SK-N-MC (cell line): Measurements from ENCODE around the gene PARD3B.

Experiments used
- EZH2 ChIP-seq: fragments of 200-600 bp; sonication (generic); IDR thresholded peaks from one replicate; pipeline ENCODE4 v1.6.1; 2017; ENCODE audit warnings: antibody characterized with exemption
- FOXP2 ChIP-seq: optimal IDR thresholded peaks from 2 replicates; pipeline ENCODE3; 2011; ENCODE audit warnings: mild to moderate bottlenecking, moderate library complexity; ENCODE audit not compliant: insufficient read depth; ENCODE audit errors: extremely low read length, control extremely low read depth
- POLR2AphosphoS5 ChIP-seq: IDR thresholded peaks from 2 replicates; pipeline ENCODE4 v1.6.1; 2012; ENCODE audit warnings: mild to moderate bottlenecking, low read depth, low read length, borderline replicate concordance

- TF ChIP-seq EZH2 (no peak), POLR2AphosphoS5 (no peak), FOXP2 (no peak)
Observed at GRCh38 chr2:204670124-204670523, 124.8 kb downstream of the PARD3B start.
